ENCODE results near the gene CSTPP1.

The CSTPP1 gene

GRCh38 chr11:47177846-47178245 lies 241.3 kb downstream of the CSTPP1 start:
- no peak overlapping the region for H3K4me3 ChIP-seq (ENCODE audit: severe bottlenecking)
- peaks cover 44% of the 10 kb centered on the region for H3K36me3 ChIP-seq (ENCODE audit: low read depth)
- H3K27ac ChIP-seq (ENCODE audit: poor library complexity, severe bottlenecking) = peak overlapping the region; percentile 65

GRCh38 chr11:47178316-47178715 lies 241.8 kb downstream of the CSTPP1 start:
- Histone ChIP-seq H3K4me1 (ENCODE audit: insufficient read depth, poor library complexity, severe bottlenecking) (no peaks in the 10 kb centered on the region), H3K27ac (ENCODE audit: poor library complexity, severe bottlenecking) (no peak overlapping the region), H3K36me3 (ENCODE audit: low read depth) (peaks cover 39% of the 10 kb centered on the region), H3K4me3 (ENCODE audit: severe bottlenecking) (no peak overlapping the region), H3K9me3 (ENCODE audit: severe bottlenecking) (no peaks in the 10 kb centered on the region), H3K27me3 (ENCODE audit: insufficient read depth, poor library complexity, severe bottlenecking) (no peaks in the 10 kb centered on the region)
- ATAC-seq (ENCODE audit: low read depth) (no peak), DNase-seq (ENCODE audit: low spot score) (no peak)
- TF ChIP-seq, protein P1, sequence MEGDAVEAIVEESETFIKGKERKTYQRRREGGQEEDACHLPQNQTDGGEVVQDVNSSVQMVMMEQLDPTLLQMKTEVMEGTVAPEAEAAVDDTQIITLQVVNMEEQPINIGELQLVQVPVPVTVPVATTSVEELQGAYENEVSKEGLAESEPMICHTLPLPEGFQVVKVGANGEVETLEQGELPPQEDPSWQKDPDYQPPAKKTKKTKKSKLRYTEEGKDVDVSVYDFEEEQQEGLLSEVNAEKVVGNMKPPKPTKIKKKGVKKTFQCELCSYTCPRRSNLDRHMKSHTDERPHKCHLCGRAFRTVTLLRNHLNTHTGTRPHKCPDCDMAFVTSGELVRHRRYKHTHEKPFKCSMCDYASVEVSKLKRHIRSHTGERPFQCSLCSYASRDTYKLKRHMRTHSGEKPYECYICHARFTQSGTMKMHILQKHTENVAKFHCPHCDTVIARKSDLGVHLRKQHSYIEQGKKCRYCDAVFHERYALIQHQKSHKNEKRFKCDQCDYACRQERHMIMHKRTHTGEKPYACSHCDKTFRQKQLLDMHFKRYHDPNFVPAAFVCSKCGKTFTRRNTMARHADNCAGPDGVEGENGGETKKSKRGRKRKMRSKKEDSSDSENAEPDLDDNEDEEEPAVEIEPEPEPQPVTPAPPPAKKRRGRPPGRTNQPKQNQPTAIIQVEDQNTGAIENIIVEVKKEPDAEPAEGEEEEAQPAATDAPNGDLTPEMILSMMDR (IDR thresholded peaks at IDR 0.05; ENCODE audit: poor library complexity, severe bottlenecking) = no peak

More at GRCh38 chr11:47177846-47178245, 241.3 kb downstream of the CSTPP1 start:
- DNase-seq (ENCODE audit: low spot score) (no peak), ATAC-seq (ENCODE audit: low read depth) (no peak)
- Histone ChIP-seq H3K4me1 (ENCODE audit: insufficient read depth, poor library complexity, severe bottlenecking) (no peaks in the 10 kb centered on the region), H3K9me3 (ENCODE audit: severe bottlenecking) (no peaks in the 10 kb centered on the region), H3K27me3 (ENCODE audit: insufficient read depth, poor library complexity, severe bottlenecking) (no peaks in the 10 kb centered on the region)
- TF ChIP-seq, protein P1 (IDR thresholded peaks at IDR 0.05; ENCODE audit: poor library complexity, severe bottlenecking) = no peak

GRCh38 chr11:47178737-47179654 lies 242.4 kb downstream of the CSTPP1 start:
- Histone ChIP-seq H3K27me3 (ENCODE audit: insufficient read depth, poor library complexity, severe bottlenecking) (no peaks in the 10 kb centered on the region), H3K4me1 (ENCODE audit: insufficient read depth, poor library complexity, severe bottlenecking) (no peaks in the 10 kb centered on the region), H3K4me3 (ENCODE audit: severe bottlenecking) (no peak overlapping the region), H3K27ac (ENCODE audit: poor library complexity, severe bottlenecking) (no peak overlapping the region), H3K9me3 (ENCODE audit: severe bottlenecking) (no peaks in the 10 kb centered on the region), H3K36me3 (ENCODE audit: low read depth) (peaks cover 32% of the 10 kb centered on the region)
- TF ChIP-seq, protein P1 (IDR thresholded peaks at IDR 0.05; ENCODE audit: poor library complexity, severe bottlenecking) = no peak
- ATAC-seq (ENCODE audit: low read depth) = no peak
- DNase-seq (ENCODE audit: low spot score) = no peak

DNA sequence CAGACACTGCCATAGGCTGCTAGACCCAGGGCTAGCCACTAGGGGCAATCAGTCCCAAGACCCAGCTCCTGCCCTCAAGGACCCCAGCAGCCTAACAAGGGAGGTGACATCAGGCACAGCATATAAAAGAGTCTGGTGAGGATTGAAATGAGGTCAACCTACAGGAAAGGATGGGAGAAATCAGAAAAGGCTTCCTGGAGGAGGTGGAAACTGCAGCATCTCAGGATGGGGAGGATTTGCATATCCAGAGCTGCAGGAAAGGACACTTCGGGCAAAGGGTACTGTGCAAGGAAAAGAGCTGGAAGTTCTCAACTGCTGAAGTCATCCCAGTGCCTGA lies 243.1 kb downstream of the CSTPP1 start:
- 0 out of 3 replicates have a peak, but pooled peaks have one; percentile 11 for ATAC-seq (ENCODE audit: low read depth)
- Histone ChIP-seq H3K4me3 (ENCODE audit: severe bottlenecking) (no peak overlapping the region), H3K36me3 (ENCODE audit: low read depth) (peaks cover 29% of the 10 kb centered on the region)

More for the DNA sequence above, 243.1 kb downstream of the CSTPP1 start:
- no peak for DNase-seq (ENCODE audit: low spot score)
- H3K4me1 ChIP-seq (ENCODE audit: insufficient read depth, poor library complexity, severe bottlenecking) = no peaks in the 10 kb centered on the region
- H3K27me3 ChIP-seq (ENCODE audit: insufficient read depth, poor library complexity, severe bottlenecking) = no peaks in the 10 kb centered on the region
- TF ChIP-seq, protein P1 (IDR thresholded peaks at IDR 0.05; ENCODE audit: poor library complexity, severe bottlenecking) = peak; percentile 66
- no peak overlapping the region for H3K27ac ChIP-seq (ENCODE audit: poor library complexity, severe bottlenecking)
- H3K9me3 ChIP-seq (ENCODE audit: severe bottlenecking) = no peaks in the 10 kb centered on the region

Data from RWPE2 (cell line).